ENCODE measurements around the gene RHBDD3. TPM values are rescaled to one million over a fixed set of nuclear protein-coding genes. Genes with fewer than 3 reads are reported as not detected.

Gene RHBDD3
- total and polyA plus RNA-seq, 2 of the 8 experiments (the other 6 are each of a cell fraction or from before 2014, with no cell fraction given), result 72.1 to 117 TPM

DNA sequence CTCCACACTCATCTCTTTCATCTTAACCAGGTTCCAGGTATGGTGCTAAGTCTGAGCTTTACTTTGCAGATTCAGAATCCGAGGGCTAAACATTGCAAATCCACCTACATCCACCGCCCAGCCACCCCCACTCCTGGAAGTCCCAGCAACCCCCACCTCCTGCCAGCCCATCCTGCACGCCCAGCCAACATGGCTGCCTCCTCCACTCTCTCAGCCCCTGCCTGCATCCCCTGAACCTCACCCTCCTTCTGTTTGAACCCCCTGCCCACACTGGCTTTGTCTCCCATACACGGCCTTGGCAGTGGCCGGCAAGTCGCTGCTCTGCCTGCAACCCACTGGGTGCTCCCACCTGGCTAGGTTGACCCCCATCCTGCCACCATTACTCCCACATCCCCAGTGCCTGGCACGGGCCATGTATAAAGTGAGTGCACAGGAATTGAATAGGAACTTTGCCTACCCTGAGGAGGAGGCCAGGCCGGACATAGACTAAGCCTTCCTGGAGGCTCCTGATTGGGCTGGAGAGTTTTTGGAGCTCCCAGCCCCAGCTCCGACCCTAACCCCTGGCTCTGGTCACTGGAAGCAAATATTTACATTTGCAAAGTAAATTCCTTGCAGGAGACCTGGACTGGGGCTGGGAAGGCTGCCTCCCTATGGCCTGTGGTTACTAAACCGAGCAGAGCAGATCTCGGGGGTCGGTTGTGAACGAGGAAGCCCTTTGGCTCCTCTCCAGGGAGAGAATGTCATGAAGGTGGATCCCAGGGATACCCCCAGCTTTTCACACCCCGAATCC is 47.7 kb downstream of the RHBDD3 start (continued):
- TF ChIP-seq, protein P1, sequence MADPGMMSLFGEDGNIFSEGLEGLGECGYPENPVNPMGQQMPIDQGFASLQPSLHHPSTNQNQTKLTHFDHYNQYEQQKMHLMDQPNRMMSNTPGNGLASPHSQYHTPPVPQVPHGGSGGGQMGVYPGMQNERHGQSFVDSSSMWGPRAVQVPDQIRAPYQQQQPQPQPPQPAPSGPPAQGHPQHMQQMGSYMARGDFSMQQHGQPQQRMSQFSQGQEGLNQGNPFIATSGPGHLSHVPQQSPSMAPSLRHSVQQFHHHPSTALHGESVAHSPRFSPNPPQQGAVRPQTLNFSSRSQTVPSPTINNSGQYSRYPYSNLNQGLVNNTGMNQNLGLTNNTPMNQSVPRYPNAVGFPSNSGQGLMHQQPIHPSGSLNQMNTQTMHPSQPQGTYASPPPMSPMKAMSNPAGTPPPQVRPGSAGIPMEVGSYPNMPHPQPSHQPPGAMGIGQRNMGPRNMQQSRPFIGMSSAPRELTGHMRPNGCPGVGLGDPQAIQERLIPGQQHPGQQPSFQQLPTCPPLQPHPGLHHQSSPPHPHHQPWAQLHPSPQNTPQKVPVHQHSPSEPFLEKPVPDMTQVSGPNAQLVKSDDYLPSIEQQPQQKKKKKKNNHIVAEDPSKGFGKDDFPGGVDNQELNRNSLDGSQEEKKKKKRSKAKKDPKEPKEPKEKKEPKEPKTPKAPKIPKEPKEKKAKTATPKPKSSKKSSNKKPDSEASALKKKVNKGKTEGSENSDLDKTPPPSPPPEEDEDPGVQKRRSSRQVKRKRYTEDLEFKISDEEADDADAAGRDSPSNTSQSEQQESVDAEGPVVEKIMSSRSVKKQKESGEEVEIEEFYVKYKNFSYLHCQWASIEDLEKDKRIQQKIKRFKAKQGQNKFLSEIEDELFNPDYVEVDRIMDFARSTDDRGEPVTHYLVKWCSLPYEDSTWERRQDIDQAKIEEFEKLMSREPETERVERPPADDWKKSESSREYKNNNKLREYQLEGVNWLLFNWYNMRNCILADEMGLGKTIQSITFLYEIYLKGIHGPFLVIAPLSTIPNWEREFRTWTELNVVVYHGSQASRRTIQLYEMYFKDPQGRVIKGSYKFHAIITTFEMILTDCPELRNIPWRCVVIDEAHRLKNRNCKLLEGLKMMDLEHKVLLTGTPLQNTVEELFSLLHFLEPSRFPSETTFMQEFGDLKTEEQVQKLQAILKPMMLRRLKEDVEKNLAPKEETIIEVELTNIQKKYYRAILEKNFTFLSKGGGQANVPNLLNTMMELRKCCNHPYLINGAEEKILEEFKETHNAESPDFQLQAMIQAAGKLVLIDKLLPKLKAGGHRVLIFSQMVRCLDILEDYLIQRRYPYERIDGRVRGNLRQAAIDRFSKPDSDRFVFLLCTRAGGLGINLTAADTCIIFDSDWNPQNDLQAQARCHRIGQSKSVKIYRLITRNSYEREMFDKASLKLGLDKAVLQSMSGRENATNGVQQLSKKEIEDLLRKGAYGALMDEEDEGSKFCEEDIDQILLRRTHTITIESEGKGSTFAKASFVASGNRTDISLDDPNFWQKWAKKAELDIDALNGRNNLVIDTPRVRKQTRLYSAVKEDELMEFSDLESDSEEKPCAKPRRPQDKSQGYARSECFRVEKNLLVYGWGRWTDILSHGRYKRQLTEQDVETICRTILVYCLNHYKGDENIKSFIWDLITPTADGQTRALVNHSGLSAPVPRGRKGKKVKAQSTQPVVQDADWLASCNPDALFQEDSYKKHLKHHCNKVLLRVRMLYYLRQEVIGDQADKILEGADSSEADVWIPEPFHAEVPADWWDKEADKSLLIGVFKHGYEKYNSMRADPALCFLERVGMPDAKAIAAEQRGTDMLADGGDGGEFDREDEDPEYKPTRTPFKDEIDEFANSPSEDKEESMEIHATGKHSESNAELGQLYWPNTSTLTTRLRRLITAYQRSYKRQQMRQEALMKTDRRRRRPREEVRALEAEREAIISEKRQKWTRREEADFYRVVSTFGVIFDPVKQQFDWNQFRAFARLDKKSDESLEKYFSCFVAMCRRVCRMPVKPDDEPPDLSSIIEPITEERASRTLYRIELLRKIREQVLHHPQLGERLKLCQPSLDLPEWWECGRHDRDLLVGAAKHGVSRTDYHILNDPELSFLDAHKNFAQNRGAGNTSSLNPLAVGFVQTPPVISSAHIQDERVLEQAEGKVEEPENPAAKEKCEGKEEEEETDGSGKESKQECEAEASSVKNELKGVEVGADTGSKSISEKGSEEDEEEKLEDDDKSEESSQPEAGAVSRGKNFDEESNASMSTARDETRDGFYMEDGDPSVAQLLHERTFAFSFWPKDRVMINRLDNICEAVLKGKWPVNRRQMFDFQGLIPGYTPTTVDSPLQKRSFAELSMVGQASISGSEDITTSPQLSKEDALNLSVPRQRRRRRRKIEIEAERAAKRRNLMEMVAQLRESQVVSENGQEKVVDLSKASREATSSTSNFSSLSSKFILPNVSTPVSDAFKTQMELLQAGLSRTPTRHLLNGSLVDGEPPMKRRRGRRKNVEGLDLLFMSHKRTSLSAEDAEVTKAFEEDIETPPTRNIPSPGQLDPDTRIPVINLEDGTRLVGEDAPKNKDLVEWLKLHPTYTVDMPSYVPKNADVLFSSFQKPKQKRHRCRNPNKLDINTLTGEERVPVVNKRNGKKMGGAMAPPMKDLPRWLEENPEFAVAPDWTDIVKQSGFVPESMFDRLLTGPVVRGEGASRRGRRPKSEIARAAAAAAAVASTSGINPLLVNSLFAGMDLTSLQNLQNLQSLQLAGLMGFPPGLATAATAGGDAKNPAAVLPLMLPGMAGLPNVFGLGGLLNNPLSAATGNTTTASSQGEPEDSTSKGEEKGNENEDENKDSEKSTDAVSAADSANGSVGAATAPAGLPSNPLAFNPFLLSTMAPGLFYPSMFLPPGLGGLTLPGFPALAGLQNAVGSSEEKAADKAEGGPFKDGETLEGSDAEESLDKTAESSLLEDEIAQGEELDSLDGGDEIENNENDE (IDR thresholded peaks at IDR 0.05; ENCODE audit: insufficient replicate concordance, low read length), result no peak
- TF ChIP-seq HDAC2 (IDR thresholded peaks at IDR 0.05; ENCODE audit: borderline replicate concordance in 1 of 2, low read depth in 2 of 2, low read length in 2 of 2) (no peak), POLR2A (IDR thresholded peaks at IDR 0.05; ENCODE audit: control extremely low read depth in 1 of 2, low read depth in 2 of 2, low read length in 2 of 2) (no peak), RAD21 (IDR thresholded peaks at IDR 0.05 in 1 of 2, conservative IDR thresholded peaks at IDR 0.05 in 1 of 2; ENCODE audit: low read depth in 2 of 2, low read length in 2 of 2) (peak in 1 of 2 experiments; percentile 10; a peak in 1 of 4 replicates), SIX5 (IDR thresholded peaks at IDR 0.05; ENCODE audit: low read depth, low read length) (no peak), KDM1A (IDR thresholded peaks at IDR 0.05; ENCODE audit: borderline replicate concordance, low read length) (no peak), CBX5 (IDR thresholded peaks at IDR 0.05; ENCODE audit: low read depth, low read length) (no peak), YY1 (IDR thresholded peaks at IDR 0.05; ENCODE audit: low read depth, low read length) (peak; percentile 17; the same call in 1 of the 2 replicates)
